ENCODE data around the gene GABRG3.

The GABRG3 gene

DNA sequence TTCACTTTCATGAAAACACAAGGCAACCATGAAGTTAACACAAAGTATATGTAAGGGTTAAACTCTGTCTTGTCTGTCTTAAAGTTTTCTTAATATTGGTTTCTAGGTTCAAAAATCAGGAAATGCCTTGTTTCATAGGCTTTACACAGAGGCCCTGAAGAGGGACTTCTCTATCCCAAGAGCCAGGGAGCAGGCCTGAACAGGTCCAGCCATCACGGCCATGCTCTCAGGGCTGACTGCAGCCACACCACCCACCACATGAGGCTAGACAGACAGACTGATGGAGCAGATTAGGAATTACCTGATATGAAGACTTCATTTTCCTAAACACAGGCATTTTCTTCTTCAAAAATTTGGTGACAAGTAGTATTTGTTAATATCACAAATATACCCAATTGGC, 502.9 kb downstream of the GABRG3 start:
- H3K9me3 ChIP-seq (ENCODE audit: control insufficient read depth, insufficient read depth, low read depth, low read length): no peaks in the 10 kb centered on the region
- no peak for TF ChIP-seq ZNF248 (tag by site-specific recombination; IDR thresholded peaks at IDR 0.05)
- no peak for TF ChIP-seq KLF7 (tag by site-specific recombination; IDR thresholded peaks at IDR 0.05; ENCODE audit: borderline replicate concordance)
- TF ChIP-seq SETDB1 (IDR thresholded peaks at IDR 0.05; ENCODE audit: insufficient read length, low read length): no peak
- TF ChIP-seq ZNF549 (tag by site-specific recombination; IDR thresholded peaks at IDR 0.05): no peak
- no peaks in the 10 kb centered on the region for H3K36me3 ChIP-seq (ENCODE audit: control insufficient read depth in 2 of 2, insufficient read depth in 1 of 2, low read length in 2 of 2)
- CTCF ChIA-PET: no interaction called here
- H3K27ac ChIP-seq (ENCODE audit: extremely low read depth, low read depth, low read length): no peak overlapping the region
- POLR2A ChIA-PET: no interaction called here
- H3K4me1 ChIP-seq (ENCODE audit: control insufficient read depth, insufficient read depth, low read length): no peaks in the 10 kb centered on the region
- H3K4me3 ChIP-seq (ENCODE audit: low read depth, low read length): no peak overlapping the region

DNA sequence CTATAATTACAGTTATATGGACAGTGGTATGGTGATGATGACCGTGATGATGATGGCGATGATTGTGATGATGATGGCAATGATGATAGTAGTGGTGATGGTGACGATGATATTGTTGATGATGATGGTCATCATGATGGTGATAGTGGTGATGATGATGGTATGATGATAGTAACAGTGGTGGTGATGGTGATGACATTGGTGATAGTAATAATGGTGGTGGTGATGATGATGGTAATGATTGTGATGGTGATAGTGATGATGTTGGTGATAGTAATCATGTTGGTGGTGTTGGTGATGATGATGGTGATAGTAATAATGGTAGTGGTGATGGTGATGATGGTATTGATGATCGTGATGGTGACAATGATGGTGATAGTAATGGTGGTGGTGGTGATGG, 504.4 kb downstream of the GABRG3 start:
- CTCF ChIA-PET: no interaction called here
- no peak overlapping the region for H3K4me3 ChIP-seq (ENCODE audit: low read depth, low read length)
- POLR2A ChIA-PET: no interaction called here
- H3K4me1 ChIP-seq (ENCODE audit: control insufficient read depth, insufficient read depth, low read length): no peaks in the 10 kb centered on the region
- TF ChIP-seq ZNF169 (tag by site-specific recombination; IDR thresholded peaks at IDR 0.05) (no peak), ZNF23 (tag by site-specific recombination; IDR thresholded peaks at IDR 0.05; ENCODE audit: borderline replicate concordance) (no peak), ZNF677 (tag by site-specific recombination; IDR thresholded peaks at IDR 0.05) (no peak), ZNF350 (tag by site-specific recombination; IDR thresholded peaks at IDR 0.05) (no peak), ZNF600 (tag by site-specific recombination; IDR thresholded peaks at IDR 0.05) (no peak), ZNF248 (tag by site-specific recombination; IDR thresholded peaks at IDR 0.05) (no peak), ZNF423 (tag by site-specific recombination; IDR thresholded peaks at IDR 0.05) (no peak), ZBTB49 (tag by site-specific recombination; IDR thresholded peaks at IDR 0.05; ENCODE audit: low read depth) (no peak), ZNF623 (tag by site-specific recombination; IDR thresholded peaks at IDR 0.05) (no peak), ZNF660 (tag by site-specific recombination; IDR thresholded peaks at IDR 0.05) (no peak), ZNF624 (tag by site-specific recombination; IDR thresholded peaks at IDR 0.05) (no peak), YY1 (tag by site-specific recombination; IDR thresholded peaks at IDR 0.05) (no peak), ZNF521 (tag by site-specific recombination; IDR thresholded peaks at IDR 0.05) (no peak), ZNF449 (tag by site-specific recombination; IDR thresholded peaks at IDR 0.05) (no peak), ZNF335 (tag by site-specific recombination; conservative IDR thresholded peaks at IDR 0.05) (no peak), ZNF558 (tag by site-specific recombination; IDR thresholded peaks at IDR 0.05) (no peak), OVOL3 (tag by site-specific recombination; IDR thresholded peaks at IDR 0.05) (no peak), ZBTB8A (tag by site-specific recombination; IDR thresholded peaks at IDR 0.05) (no peak)
- no peak overlapping the region for H3K27ac ChIP-seq (ENCODE audit: extremely low read depth, low read depth, low read length)
- H3K36me3 ChIP-seq (ENCODE audit: control insufficient read depth in 2 of 2, insufficient read depth in 1 of 2, low read length in 2 of 2): no peaks in the 10 kb centered on the region
- H3K9me3 ChIP-seq (ENCODE audit: control insufficient read depth, insufficient read depth, low read depth, low read length): no peaks in the 10 kb centered on the region
